K562 (cell line): ENCODE measurements around the gene SLC8A2. TPM values are rescaled to one million over a fixed set of nuclear protein-coding genes. Genes with fewer than 3 reads are reported as not detected.

ENCODE experiments used
- FOXM1 ChIP-seq, 2 experiments: fragments of 450-650 bp in 1 of 2; sonication (generic) in 1 of 2; formaldehyde crosslinking in 1 of 2; IDR thresholded peaks; 2 replicates each; pipeline versions ENCODE4 v1.6.1 to v1.9.0; 2017 to 2022; ENCODE audit warnings: low read depth in 2 of 2, mild to moderate bottlenecking in 2 of 2, missing genetic modification reagents in 1 of 2, moderate library complexity in 1 of 2
- HMG20A ChIP-seq: fragments of 450-650 bp; formaldehyde crosslinking; conservative IDR thresholded peaks from 2 replicates; pipeline ENCODE4 v1.4.0; 2020; ENCODE audit warnings: mild to moderate bottlenecking, mixed read lengths
- SRSF9 ChIP-seq: fragments of 200-400 bp; formaldehyde crosslinking; IDR thresholded peaks from 2 replicates; pipeline ENCODE4 v1.6.1; 2017; ENCODE audit warnings: low read depth, low read length, borderline replicate concordance
- TAF9B ChIP-seq: fragments of 450-650 bp; IDR thresholded peaks from 2 replicates; pipeline ENCODE4 v1.6.1; 2018; ENCODE audit warnings: mild to moderate bottlenecking; ENCODE audit not compliant: partially characterized antibody
- ZNF444 ChIP-seq: fragments of 250-450 bp; sonication (Bioruptor Pico); IDR thresholded peaks from 2 replicates; pipeline ENCODE4 v1.4.0; 2020; ENCODE audit warnings: mild to moderate bottlenecking, moderate library complexity
- ZNF668 ChIP-seq: fragments of 250-450 bp; sonication (Bioruptor Pico); IDR thresholded peaks from 2 replicates; pipeline ENCODE4 v1.8.0; 2022; ENCODE audit warnings: mild to moderate bottlenecking, inconsistent platforms
- polyA plus RNA-seq, 8 experiments: library from polyadenylated mRNA; depleted of rRNA in 4 of 8; stranded (reverse) in 5 of 8; unstranded in 3 of 8; fragments of >200 nt; fragmentation: Nextera tagmentation in 2 of 8; fragmentation: Illumina TruSeq in 1 of 8; extraction: Ambion mirVana in 2 of 8; extraction: Trizol in 1 of 8; gene quantifications; 2 replicates each; pipeline versions ENCODE4 v1.2.1 to v1.2.3, GENCODE V29; 2011 to 2014; ENCODE audit warnings: inconsistent platforms in 1 of 8, missing spikeins in 1 of 8
- total RNA-seq, 7 experiments: library from RNA; depleted of rRNA in 6 of 7; stranded (reverse); fragments of >200 nt in 6 of 7; fragmentation: Illumina TruSeq in 2 of 7; extraction: Trizol in 2 of 7; gene quantifications; 2 replicates each; pipeline versions ENCODE4 v1.2.1 to v1.2.3, GENCODE V29; 2011 to 2021; ENCODE audit warnings: low replicate concordance in 1 of 7
- TF ChIP-seq, protein P1 (sequence below): fragments of 250-450 bp; sonication (Bioruptor Pico); IDR thresholded peaks from 2 replicates; pipeline ENCODE4 v1.8.0; 2021; ENCODE audit warnings: mild to moderate bottlenecking, moderate library complexity
- TF ChIP-seq, protein P2 (sequence below): sonication (generic); IDR thresholded peaks from 2 replicates; pipeline ENCODE4 v1.6.1; 2016
- TF ChIP-seq, protein P3 (sequence below): sonication (generic); formaldehyde crosslinking; IDR thresholded peaks from 2 replicates; pipeline ENCODE4 v1.8.0; 2022; ENCODE audit warnings: mild to moderate bottlenecking, missing genetic modification reagents, borderline replicate concordance
- TF ChIP-seq, protein P4 (sequence below): fragments of 200-800 bp; sonication (Bioruptor generic); IDR thresholded peaks from 2 replicates; pipeline ENCODE4 v1.6.1; 2017; ENCODE audit warnings: missing genetic modification characterization, missing compliant biosample characterization
- TF ChIP-seq, protein P5 (sequence below): fragments of 450-650 bp; IDR thresholded peaks from 2 replicates; pipeline ENCODE4 v1.6.1; 2017; ENCODE audit warnings: antibody characterized with exemption
- TF ChIP-seq, protein P6 (sequence below): fragments of 250-450 bp; sonication (Bioruptor Pico); IDR thresholded peaks from 2 replicates; pipeline ENCODE4 v1.4.0; 2020
- TF ChIP-seq, protein P7 (sequence below): fragments of 450-650 bp; IDR thresholded peaks from 2 replicates; pipeline ENCODE4 v1.6.1; 2016; ENCODE audit warnings: mild to moderate bottlenecking

SLC8A2 gene
- total and polyA plus RNA-seq, 9 of the 15 experiments (the other 6 are each of a cell fraction or from before 2014, with no cell fraction given), result 0.07 to 0.66 (median 0.24) TPM; not detected in 3

DNA sequence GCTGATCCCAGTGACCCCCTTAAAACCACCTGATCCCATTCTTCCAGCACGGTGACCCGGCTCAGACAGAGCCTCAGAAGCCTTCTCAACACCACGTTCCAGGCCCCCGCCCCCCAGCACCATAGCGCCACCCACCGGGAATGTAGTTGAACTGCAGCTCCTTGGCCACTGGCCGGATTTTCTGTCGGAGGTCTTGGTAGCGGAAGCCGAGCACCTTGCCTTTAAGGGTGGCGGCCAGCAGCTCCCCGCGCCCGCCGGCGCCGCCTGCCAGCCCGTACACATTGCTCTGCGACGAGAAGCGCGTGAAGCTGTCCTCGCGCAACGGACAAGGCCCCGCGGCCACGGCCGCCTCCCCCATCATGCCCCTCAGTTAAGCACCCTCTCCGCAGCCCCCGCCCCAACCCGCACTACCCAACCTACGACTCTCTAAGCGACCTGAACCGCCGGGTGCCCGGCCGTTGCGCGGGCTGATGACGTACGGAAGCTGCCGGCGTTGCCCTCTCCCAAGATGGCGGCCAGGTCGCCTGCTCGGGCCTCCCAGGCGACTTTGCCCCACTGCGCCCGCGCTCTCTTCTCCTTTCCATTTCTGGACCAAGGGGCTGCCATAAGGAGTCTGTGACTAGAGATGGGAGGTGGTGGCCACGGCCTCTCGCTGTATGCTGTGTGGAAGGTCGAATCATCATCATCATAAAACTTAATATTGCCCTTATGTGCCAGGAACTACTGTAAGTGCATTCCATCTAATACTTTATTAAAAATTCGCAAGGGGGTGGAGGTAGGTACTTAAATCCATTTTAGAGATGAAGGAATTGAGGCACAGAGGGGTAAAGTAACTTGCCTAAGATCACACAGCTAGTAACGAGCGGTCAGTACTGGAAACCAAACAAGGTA lies 12.4 kb upstream of the SLC8A2 start, which contains the start of gene KPTN (continued):
- TF ChIP-seq, protein P1, sequence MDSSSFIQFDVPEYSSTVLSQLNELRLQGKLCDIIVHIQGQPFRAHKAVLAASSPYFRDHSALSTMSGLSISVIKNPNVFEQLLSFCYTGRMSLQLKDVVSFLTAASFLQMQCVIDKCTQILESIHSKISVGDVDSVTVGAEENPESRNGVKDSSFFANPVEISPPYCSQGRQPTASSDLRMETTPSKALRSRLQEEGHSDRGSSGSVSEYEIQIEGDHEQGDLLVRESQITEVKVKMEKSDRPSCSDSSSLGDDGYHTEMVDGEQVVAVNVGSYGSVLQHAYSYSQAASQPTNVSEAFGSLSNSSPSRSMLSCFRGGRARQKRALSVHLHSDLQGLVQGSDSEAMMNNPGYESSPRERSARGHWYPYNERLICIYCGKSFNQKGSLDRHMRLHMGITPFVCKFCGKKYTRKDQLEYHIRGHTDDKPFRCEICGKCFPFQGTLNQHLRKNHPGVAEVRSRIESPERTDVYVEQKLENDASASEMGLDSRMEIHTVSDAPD (CRISPR knock-in tag), result no peak
- TF ChIP-seq, protein P2, sequence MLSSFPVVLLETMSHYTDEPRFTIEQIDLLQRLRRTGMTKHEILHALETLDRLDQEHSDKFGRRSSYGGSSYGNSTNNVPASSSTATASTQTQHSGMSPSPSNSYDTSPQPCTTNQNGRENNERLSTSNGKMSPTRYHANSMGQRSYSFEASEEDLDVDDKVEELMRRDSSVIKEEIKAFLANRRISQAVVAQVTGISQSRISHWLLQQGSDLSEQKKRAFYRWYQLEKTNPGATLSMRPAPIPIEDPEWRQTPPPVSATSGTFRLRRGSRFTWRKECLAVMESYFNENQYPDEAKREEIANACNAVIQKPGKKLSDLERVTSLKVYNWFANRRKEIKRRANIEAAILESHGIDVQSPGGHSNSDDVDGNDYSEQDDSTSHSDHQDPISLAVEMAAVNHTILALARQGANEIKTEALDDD, result no peak
- TF ChIP-seq, protein P3, sequence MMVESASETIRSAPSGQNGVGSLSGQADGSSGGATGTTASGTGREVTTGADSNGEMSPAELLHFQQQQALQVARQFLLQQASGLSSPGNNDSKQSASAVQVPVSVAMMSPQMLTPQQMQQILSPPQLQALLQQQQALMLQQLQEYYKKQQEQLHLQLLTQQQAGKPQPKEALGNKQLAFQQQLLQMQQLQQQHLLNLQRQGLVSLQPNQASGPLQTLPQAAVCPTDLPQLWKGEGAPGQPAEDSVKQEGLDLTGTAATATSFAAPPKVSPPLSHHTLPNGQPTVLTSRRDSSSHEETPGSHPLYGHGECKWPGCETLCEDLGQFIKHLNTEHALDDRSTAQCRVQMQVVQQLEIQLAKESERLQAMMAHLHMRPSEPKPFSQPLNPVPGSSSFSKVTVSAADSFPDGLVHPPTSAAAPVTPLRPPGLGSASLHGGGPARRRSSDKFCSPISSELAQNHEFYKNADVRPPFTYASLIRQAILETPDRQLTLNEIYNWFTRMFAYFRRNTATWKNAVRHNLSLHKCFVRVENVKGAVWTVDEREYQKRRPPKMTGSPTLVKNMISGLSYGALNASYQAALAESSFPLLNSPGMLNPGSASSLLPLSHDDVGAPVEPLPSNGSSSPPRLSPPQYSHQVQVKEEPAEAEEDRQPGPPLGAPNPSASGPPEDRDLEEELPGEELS, result no peak
- TF ChIP-seq, protein P4, sequence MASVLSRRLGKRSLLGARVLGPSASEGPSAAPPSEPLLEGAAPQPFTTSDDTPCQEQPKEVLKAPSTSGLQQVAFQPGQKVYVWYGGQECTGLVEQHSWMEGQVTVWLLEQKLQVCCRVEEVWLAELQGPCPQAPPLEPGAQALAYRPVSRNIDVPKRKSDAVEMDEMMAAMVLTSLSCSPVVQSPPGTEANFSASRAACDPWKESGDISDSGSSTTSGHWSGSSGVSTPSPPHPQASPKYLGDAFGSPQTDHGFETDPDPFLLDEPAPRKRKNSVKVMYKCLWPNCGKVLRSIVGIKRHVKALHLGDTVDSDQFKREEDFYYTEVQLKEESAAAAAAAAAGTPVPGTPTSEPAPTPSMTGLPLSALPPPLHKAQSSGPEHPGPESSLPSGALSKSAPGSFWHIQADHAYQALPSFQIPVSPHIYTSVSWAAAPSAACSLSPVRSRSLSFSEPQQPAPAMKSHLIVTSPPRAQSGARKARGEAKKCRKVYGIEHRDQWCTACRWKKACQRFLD (CRISPR knock-in tag), result peak; percentile 87
- TF ChIP-seq SRSF9 (no peak), ZNF444 (CRISPR knock-in tag) (no peak), ZNF668 (CRISPR knock-in tag) (no peak), HMG20A (CRISPR knock-in tag) (no peak), TAF9B (no peak), FOXM1 (IDR thresholded peaks at IDR 0.05; ENCODE audit: low read depth) (no peak; the same call in 1 of the 2 replicates), FOXM1 (CRISPR knock-in tag; IDR thresholded peaks at IDR 0.05; ENCODE audit: low read depth) (peak; percentile 86; the same call in 1 of the 2 replicates)
- TF ChIP-seq, protein P5, sequence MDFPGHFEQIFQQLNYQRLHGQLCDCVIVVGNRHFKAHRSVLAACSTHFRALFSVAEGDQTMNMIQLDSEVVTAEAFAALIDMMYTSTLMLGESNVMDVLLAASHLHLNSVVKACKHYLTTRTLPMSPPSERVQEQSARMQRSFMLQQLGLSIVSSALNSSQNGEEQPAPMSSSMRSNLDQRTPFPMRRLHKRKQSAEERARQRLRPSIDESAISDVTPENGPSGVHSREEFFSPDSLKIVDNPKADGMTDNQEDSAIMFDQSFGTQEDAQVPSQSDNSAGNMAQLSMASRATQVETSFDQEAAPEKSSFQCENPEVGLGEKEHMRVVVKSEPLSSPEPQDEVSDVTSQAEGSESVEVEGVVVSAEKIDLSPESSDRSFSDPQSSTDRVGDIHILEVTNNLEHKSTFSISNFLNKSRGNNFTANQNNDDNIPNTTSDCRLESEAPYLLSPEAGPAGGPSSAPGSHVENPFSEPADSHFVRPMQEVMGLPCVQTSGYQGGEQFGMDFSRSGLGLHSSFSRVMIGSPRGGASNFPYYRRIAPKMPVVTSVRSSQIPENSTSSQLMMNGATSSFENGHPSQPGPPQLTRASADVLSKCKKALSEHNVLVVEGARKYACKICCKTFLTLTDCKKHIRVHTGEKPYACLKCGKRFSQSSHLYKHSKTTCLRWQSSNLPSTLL, result no peak
- TF ChIP-seq, protein P6, sequence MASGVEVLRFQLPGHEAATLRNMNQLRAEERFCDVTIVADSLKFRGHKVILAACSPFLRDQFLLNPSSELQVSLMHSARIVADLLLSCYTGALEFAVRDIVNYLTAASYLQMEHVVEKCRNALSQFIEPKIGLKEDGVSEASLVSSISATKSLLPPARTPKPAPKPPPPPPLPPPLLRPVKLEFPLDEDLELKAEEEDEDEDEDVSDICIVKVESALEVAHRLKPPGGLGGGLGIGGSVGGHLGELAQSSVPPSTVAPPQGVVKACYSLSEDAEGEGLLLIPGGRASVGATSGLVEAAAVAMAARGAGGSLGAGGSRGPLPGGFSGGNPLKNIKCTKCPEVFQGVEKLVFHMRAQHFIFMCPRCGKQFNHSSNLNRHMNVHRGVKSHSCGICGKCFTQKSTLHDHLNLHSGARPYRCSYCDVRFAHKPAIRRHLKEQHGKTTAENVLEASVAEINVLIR (CRISPR knock-in tag), result peak; percentile 99
- TF ChIP-seq, protein P7, sequence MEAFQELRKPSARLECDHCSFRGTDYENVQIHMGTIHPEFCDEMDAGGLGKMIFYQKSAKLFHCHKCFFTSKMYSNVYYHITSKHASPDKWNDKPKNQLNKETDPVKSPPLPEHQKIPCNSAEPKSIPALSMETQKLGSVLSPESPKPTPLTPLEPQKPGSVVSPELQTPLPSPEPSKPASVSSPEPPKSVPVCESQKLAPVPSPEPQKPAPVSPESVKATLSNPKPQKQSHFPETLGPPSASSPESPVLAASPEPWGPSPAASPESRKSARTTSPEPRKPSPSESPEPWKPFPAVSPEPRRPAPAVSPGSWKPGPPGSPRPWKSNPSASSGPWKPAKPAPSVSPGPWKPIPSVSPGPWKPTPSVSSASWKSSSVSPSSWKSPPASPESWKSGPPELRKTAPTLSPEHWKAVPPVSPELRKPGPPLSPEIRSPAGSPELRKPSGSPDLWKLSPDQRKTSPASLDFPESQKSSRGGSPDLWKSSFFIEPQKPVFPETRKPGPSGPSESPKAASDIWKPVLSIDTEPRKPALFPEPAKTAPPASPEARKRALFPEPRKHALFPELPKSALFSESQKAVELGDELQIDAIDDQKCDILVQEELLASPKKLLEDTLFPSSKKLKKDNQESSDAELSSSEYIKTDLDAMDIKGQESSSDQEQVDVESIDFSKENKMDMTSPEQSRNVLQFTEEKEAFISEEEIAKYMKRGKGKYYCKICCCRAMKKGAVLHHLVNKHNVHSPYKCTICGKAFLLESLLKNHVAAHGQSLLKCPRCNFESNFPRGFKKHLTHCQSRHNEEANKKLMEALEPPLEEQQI, result 0 out of 2 replicates have a peak, but pooled peaks have one; percentile 26
